ENCODE measurements around the gene MAGEB18.

MAGEB18 gene

DNA sequence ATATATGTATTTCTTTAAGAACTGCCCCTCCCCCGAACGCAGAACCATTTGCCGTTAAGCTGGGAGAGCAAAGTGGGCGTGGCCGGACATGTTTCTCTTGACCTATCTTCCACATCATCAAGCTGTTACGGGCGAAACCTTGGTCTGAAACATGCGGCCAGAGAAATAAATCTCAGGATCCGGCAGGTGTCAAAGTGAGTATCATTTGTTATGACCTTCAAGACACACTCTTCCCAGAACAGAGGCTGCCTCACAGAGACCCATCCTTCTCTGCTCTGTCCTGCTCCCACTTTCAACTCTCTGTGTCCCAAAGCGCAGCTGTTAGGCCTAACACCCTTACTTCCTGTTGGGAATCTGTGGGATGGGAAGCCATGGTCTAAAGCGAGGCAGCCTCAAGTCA, at the start of gene MAGEB18:
Gene MAGEB18 (plus strand): TSS at position 70 of the 400 bp plus-strand sequence. CDS start 643 bp downstream, outside the sequence.
- no peak for ATAC-seq
- no peak for DNase-seq
- Mint-ChIP-seq H3K4me3 (no peak within 1 kb of the TSS), H3K36me3 (ENCODE audit: low read depth) (no peaks in the 10 kb centered on the region), H3K27me3 (no peaks in the 10 kb centered on the region), H3K27ac (no peak within 1 kb of the TSS), H3K9me3 (peaks cover 3% of the 10 kb centered on the region), H3K4me1 (no peaks in the 10 kb centered on the region)

DNA sequence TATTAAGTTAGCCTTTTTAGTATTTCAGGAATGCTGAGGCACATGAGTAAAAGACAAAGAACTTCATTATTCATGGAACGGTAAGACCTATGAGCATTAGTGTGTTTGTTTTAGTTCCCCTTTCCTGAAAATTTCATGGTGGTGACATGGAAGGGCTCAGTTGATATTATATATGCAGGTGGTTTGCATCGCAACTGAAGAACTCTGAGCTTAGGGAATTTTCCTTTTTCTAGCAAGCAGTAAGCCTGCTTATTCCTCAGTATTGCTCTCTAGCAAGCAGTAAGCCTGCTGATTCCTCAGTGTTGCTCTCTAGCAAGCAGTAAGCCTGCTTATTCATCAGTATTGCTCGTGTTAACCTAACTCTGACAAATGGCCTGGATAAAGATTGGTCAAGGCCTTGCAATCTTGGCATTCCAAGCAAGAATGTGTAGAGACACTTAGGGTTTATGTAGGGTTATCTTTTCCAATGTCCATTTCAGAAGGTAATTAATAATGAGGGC, 37.7 kb upstream of the MAGEB18 start:
- Mint-ChIP-seq H3K9me3 (no peaks in the 10 kb centered on the region), H3K4me1 (no peaks in the 10 kb centered on the region), H3K4me3 (no peak overlapping the region), H3K36me3 (ENCODE audit: low read depth) (no peaks in the 10 kb centered on the region), H3K27me3 (no peaks in the 10 kb centered on the region), H3K27ac (no peak overlapping the region)
- no peak for DNase-seq
- no peak for ATAC-seq

DNA sequence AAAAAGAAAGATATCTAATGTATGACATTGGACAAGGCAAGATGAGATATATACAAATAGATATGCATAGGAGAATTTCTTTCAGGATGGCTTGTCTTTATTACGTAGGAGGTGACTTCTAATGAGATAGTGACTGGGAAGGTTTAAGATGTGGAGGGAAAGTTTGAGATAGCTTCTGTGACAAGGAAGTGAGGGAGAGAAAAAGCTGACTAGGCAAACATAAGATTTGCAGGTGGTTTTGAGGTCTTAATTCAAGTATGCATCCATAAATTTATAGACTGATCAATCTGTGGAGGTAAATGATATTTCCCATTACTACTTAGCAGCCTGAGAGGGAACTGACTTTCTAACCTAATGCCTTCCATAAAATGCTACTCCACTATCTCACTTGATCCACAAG, 29.0 kb upstream of the MAGEB18 start:
- H3K27ac Mint-ChIP-seq: no peak overlapping the region
- ATAC-seq: no peak
- H3K9me3 Mint-ChIP-seq: no peaks in the 10 kb centered on the region
- no peaks in the 10 kb centered on the region for H3K4me1 Mint-ChIP-seq
- H3K4me3 Mint-ChIP-seq: no peak overlapping the region
- no peaks in the 10 kb centered on the region for H3K27me3 Mint-ChIP-seq
- no peak for DNase-seq
- no peaks in the 10 kb centered on the region for H3K36me3 Mint-ChIP-seq (ENCODE audit: low read depth)

GRCh38 chrX:26146024-26146423, 7.9 kb downstream of the MAGEB18 start:
- no peaks in the 10 kb centered on the region for H3K27me3 Mint-ChIP-seq
- ATAC-seq (no peak), DNase-seq (no peak)
- no peak overlapping the region for H3K27ac Mint-ChIP-seq
- H3K9me3 Mint-ChIP-seq: no peaks in the 10 kb centered on the region
- H3K4me1 Mint-ChIP-seq: no peaks in the 10 kb centered on the region
- no peaks in the 10 kb centered on the region for H3K36me3 Mint-ChIP-seq (ENCODE audit: low read depth)
- no peak overlapping the region for H3K4me3 Mint-ChIP-seq

GRCh38 chrX:26160301-26160700, 22.2 kb downstream of the MAGEB18 start, which contains the start of gene MAGEB6B:
TSS of gene MAGEB6B (plus strand) at chrX:26160601. CDS start at chrX:26160601, 0 bp downstream.
- Mint-ChIP-seq H3K9me3 (no peaks in the 10 kb centered on the region), H3K4me3 (no peak within 1 kb of the TSS), H3K4me1 (no peaks in the 10 kb centered on the region), H3K36me3 (ENCODE audit: low read depth) (no peaks in the 10 kb centered on the region), H3K27ac (no peak within 1 kb of the TSS), H3K27me3 (no peaks in the 10 kb centered on the region)
- DNase-seq (no peak), ATAC-seq (no peak)
